Liver (tissue), 9 donors: Measurements from ENCODE around the gene GULP1. TPM values are rescaled to one million over a fixed set of nuclear protein-coding genes. Genes with fewer than 3 reads are reported as not detected.

Experiments
- DNase-seq: peaks from one replicate; pipeline ENCODE4 v3.0.0-alpha.2; 2017; ENCODE audit warnings: low spot score
- H3K27ac ChIP-seq, 2 donors: one replicate each; pipeline ENCODE4 v1.7.0; 2013; ENCODE audit warnings: inconsistent platforms in 2 of 2, low read length in 2 of 2, control low read depth in 1 of 2, low read depth in 1 of 2, mild to moderate bottlenecking in 1 of 2
- H3K27me3 ChIP-seq, 4 donors: one replicate each; pipeline versions ENCODE4 v1.6.1 to v1.7.0; 2013; ENCODE audit warnings: low read length in 3 of 4, inconsistent platforms in 1 of 4, mild to moderate bottlenecking in 1 of 4, moderate library complexity in 1 of 4; ENCODE audit not compliant: control insufficient read depth in 4 of 4, insufficient read depth in 4 of 4
- H3K36me3 ChIP-seq, 4 donors: one replicate each; pipeline versions ENCODE4 v1.6.1 to v1.7.0; 2013; ENCODE audit warnings: low read length in 3 of 4, mild to moderate bottlenecking in 3 of 4, low read depth in 1 of 4, moderate library complexity in 1 of 4; ENCODE audit not compliant: control insufficient read depth in 4 of 4, insufficient read depth in 3 of 4
- H3K4me1 ChIP-seq, 4 donors: one replicate each; pipeline versions ENCODE4 v1.6.1 to v1.7.0; 2013; ENCODE audit warnings: low read length in 3 of 4, mild to moderate bottlenecking in 3 of 4, moderate library complexity in 1 of 4; ENCODE audit not compliant: control insufficient read depth in 4 of 4, insufficient read depth in 4 of 4
- H3K4me3 ChIP-seq, 3 donors: one replicate each; pipeline versions ENCODE4 v1.6.1 to v1.7.0; 2013; ENCODE audit warnings: low read length in 3 of 3, control low read depth in 1 of 3, low read depth in 1 of 3, mild to moderate bottlenecking in 1 of 3
- H3K9ac ChIP-seq, 2 donors: one replicate each; pipeline ENCODE4 v1.7.0; 2013; ENCODE audit warnings: low read length in 2 of 2, mild to moderate bottlenecking in 2 of 2, moderate library complexity in 2 of 2, control low read depth in 1 of 2, low read depth in 1 of 2
- H3K9me3 ChIP-seq, 4 donors: one replicate each; pipeline versions ENCODE4 v1.6.1 to v1.7.0; 2013; ENCODE audit warnings: low read length in 3 of 4; ENCODE audit not compliant: control insufficient read depth in 4 of 4
- EGR1 ChIP-seq, 2 donors: IDR thresholded peaks; 2 replicates each; pipeline ENCODE4 v1.6.1; 2016 to 2018; ENCODE audit warnings: antibody characterized with exemption in 2 of 2, low read depth in 2 of 2
- FOXA1 ChIP-seq: IDR thresholded peaks from 2 replicates; pipeline ENCODE4 v1.6.1; 2016; ENCODE audit warnings: antibody characterized with exemption
- FOXA2 ChIP-seq: IDR thresholded peaks from 2 replicates; pipeline ENCODE4 v1.6.1; 2016; ENCODE audit warnings: antibody characterized with exemption
- GABPA ChIP-seq, 2 donors: IDR thresholded peaks in 1 of 2; conservative IDR thresholded peaks in 1 of 2; 2 replicates each; pipeline ENCODE4 v1.6.1; 2016; ENCODE audit warnings: antibody characterized with exemption in 2 of 2, mild to moderate bottlenecking in 1 of 2, moderate library complexity in 1 of 2
- HNF4A ChIP-seq, 2 donors: conservative IDR thresholded peaks; 2 replicates each; pipeline ENCODE4 v1.6.1; 2016; ENCODE audit warnings: antibody characterized with exemption in 2 of 2, mild to moderate bottlenecking in 2 of 2
- HNF4G ChIP-seq: IDR thresholded peaks from 2 replicates; pipeline ENCODE4 v1.6.1; 2016; ENCODE audit warnings: antibody characterized with exemption
- JUND ChIP-seq, 2 donors: IDR thresholded peaks; 2 replicates each; pipeline ENCODE4 v1.6.1; 2016; ENCODE audit warnings: antibody characterized with exemption in 2 of 2
- NR2F2 ChIP-seq: IDR thresholded peaks from 2 replicates; pipeline ENCODE4 v1.6.1; 2016; ENCODE audit warnings: antibody characterized with exemption
- RAD21 ChIP-seq, 2 donors: IDR thresholded peaks; 2 replicates each; pipeline ENCODE4 v1.6.1; 2016; ENCODE audit warnings: antibody characterized with exemption in 2 of 2, mild to moderate bottlenecking in 2 of 2
- RXRA ChIP-seq, 2 donors: IDR thresholded peaks; 2 replicates each; pipeline ENCODE4 v1.6.1; 2017 to 2018; ENCODE audit warnings: antibody characterized with exemption in 2 of 2, mild to moderate bottlenecking in 1 of 2
- SP1 ChIP-seq: IDR thresholded peaks from 2 replicates; pipeline ENCODE4 v1.6.1; 2018; ENCODE audit warnings: antibody characterized with exemption, mild to moderate bottlenecking
- TAF1 ChIP-seq: conservative IDR thresholded peaks from 2 replicates; pipeline ENCODE4 v1.6.1; 2016; ENCODE audit warnings: antibody characterized with exemption, mild to moderate bottlenecking
- YY1 ChIP-seq: IDR thresholded peaks from 2 replicates; pipeline ENCODE4 v1.6.1; 2016; ENCODE audit warnings: antibody characterized with exemption, mild to moderate bottlenecking
- WGBS: extraction: QIAGEN DNeasy Blood & Tissue Kit; methylation state at CpG from one replicate; pipeline ENCODE4 v1.1.7; 2013; 5-methylcytosine and 5-hydroxymethylcytosine counted together
- polyA plus RNA-seq, 2 donors: library from polyadenylated mRNA; stranded (reverse) in 1 of 2; unstranded in 1 of 2; fragments of 200-250 nt in 1 of 2; fragments of >200 nt in 1 of 2; fragmentation: Nextera tagmentation in 1 of 2; extraction: Ambion mirVana in 1 of 2; gene quantifications; one replicate each; pipeline versions ENCODE4 v1.2.1 to v1.2.3, GENCODE V29; 2013 to 2015
- total RNA-seq, 2 donors: library from RNA; depleted of rRNA; stranded (reverse); fragments of >200 nt; gene quantifications; one replicate each; pipeline ENCODE4 v1.2.3, GENCODE V29; 2014
- TF ChIP-seq, protein P1 (sequence below): IDR thresholded peaks from 2 replicates; pipeline ENCODE4 v1.6.1; 2016; ENCODE audit warnings: antibody characterized with exemption
- TF ChIP-seq, protein P2 (sequence below): IDR thresholded peaks from 2 replicates; pipeline ENCODE4 v1.6.1; 2016; ENCODE audit warnings: antibody characterized with exemption, mild to moderate bottlenecking
- TF ChIP-seq, protein P3 (sequence below): fragments of 150-350 bp; IDR thresholded peaks from 2 replicates; pipeline ENCODE4 v1.5.1; 2017; ENCODE audit warnings: improper control_type of control experiment, low read depth, low read length; ENCODE audit not compliant: missing input control
- TF ChIP-seq, protein P4 (sequence below): IDR thresholded peaks from 2 replicates; pipeline ENCODE4 v1.6.1; 2016; ENCODE audit warnings: antibody characterized with exemption
- TF ChIP-seq, protein P5 (sequence below): IDR thresholded peaks from 2 replicates; pipeline ENCODE4 v1.6.1; 2016; ENCODE audit warnings: antibody characterized with exemption
- donor health status: healthy.
- donor health status: healthy.
- donor health status: healthy.
- donor health status: healthy.
- donor health status: healthy.

The GULP1 gene
- total and polyA plus RNA-seq, 4 donors = 0.53 to 6.9 (median 0.89) TPM

DNA sequence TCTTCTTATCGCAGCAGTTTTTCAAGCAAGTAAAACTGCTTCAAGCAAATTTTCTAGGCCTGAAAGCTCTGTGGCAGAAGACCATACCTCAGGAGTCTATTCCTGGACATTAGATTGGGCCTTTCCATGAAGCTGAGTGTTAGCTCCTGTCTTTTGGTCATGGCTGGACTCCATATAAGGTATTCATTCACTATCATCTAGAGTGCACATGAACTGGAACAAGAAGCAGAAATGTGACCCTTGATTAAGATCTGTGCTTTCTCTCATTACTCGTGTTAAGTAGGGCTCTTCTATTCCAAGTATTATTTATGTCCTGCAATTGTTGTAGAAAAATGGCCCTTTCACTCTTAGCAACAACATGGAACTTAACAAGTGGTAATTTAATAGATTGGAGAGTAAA is 5.9 kb upstream of the GULP1 start (continued):
- TF ChIP-seq, protein P1, sequence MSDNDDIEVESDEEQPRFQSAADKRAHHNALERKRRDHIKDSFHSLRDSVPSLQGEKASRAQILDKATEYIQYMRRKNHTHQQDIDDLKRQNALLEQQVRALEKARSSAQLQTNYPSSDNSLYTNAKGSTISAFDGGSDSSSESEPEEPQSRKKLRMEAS = no peak
- TF ChIP-seq, protein P2, sequence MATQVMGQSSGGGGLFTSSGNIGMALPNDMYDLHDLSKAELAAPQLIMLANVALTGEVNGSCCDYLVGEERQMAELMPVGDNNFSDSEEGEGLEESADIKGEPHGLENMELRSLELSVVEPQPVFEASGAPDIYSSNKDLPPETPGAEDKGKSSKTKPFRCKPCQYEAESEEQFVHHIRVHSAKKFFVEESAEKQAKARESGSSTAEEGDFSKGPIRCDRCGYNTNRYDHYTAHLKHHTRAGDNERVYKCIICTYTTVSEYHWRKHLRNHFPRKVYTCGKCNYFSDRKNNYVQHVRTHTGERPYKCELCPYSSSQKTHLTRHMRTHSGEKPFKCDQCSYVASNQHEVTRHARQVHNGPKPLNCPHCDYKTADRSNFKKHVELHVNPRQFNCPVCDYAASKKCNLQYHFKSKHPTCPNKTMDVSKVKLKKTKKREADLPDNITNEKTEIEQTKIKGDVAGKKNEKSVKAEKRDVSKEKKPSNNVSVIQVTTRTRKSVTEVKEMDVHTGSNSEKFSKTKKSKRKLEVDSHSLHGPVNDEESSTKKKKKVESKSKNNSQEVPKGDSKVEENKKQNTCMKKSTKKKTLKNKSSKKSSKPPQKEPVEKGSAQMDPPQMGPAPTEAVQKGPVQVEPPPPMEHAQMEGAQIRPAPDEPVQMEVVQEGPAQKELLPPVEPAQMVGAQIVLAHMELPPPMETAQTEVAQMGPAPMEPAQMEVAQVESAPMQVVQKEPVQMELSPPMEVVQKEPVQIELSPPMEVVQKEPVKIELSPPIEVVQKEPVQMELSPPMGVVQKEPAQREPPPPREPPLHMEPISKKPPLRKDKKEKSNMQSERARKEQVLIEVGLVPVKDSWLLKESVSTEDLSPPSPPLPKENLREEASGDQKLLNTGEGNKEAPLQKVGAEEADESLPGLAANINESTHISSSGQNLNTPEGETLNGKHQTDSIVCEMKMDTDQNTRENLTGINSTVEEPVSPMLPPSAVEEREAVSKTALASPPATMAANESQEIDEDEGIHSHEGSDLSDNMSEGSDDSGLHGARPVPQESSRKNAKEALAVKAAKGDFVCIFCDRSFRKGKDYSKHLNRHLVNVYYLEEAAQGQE = no peak
- no peak for TF ChIP-seq FOXA2
- TF ChIP-seq RAD21 (IDR thresholded peaks at IDR 0.05) = no peak

DNA sequence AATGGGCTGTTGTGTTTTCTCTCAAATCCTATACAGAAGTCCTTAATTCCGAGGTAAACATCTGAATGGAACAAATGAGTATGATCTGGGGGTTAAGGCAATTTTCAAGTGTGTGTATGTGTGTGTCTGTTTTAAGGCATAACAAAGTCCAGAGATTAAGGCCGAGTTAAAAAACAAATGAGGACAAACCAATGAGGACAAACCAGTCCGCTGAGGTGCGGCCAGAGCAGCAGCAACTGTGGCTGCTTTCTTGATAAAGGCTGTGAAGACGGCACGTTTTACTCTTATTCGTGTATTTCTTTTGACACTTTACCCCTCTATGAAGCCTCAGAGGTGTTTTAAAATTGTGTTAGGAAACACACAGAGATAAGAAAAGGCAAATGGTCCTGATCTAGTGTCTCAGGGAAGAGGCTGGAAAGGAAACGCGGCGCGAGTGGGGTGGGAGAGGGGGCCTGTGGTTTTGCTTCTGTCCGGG is 495 bp upstream of the GULP1 start:
- H3K27me3 ChIP-seq = peaks cover 0 to 5% (median 1%) of the 10 kb centered on the region in 4 donors
- peaks cover 0 to 22% (median 13%) of the 10 kb centered on the region in 4 donors for H3K4me1 ChIP-seq
- peak overlapping the region in 1 of 2 donors; percentile 9 for H3K27ac ChIP-seq
- WGBS = 7% methylated on average over 12 of the region's 12 CpGs
- H3K9ac ChIP-seq = no peak overlapping the region
- H3K4me3 ChIP-seq = peak overlapping the region; percentile 44 to 80 (median 52)
- H3K36me3 ChIP-seq = no peaks in the 10 kb centered on the region
- no peak for DNase-seq
- TF ChIP-seq, protein P3, sequence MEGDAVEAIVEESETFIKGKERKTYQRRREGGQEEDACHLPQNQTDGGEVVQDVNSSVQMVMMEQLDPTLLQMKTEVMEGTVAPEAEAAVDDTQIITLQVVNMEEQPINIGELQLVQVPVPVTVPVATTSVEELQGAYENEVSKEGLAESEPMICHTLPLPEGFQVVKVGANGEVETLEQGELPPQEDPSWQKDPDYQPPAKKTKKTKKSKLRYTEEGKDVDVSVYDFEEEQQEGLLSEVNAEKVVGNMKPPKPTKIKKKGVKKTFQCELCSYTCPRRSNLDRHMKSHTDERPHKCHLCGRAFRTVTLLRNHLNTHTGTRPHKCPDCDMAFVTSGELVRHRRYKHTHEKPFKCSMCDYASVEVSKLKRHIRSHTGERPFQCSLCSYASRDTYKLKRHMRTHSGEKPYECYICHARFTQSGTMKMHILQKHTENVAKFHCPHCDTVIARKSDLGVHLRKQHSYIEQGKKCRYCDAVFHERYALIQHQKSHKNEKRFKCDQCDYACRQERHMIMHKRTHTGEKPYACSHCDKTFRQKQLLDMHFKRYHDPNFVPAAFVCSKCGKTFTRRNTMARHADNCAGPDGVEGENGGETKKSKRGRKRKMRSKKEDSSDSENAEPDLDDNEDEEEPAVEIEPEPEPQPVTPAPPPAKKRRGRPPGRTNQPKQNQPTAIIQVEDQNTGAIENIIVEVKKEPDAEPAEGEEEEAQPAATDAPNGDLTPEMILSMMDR = no peak
- TF ChIP-seq FOXA2 = no peak
- TF ChIP-seq RXRA (IDR thresholded peaks at IDR 0.05) = no peak
- TF ChIP-seq, protein P1 = no peak
- no peak for TF ChIP-seq NR2F2
- TF ChIP-seq EGR1 (IDR thresholded peaks at IDR 0.05; ENCODE audit: low read depth in 2 of 2) = no peak
- TF ChIP-seq RAD21 (IDR thresholded peaks at IDR 0.05) = no peak
- TF ChIP-seq, protein P4, sequence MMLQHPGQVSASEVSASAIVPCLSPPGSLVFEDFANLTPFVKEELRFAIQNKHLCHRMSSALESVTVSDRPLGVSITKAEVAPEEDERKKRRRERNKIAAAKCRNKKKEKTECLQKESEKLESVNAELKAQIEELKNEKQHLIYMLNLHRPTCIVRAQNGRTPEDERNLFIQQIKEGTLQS = no peak
- TF ChIP-seq FOXA1 = no peak
- TF ChIP-seq HNF4A (conservative IDR thresholded peaks at IDR 0.05) = no peak
- TF ChIP-seq, protein P5, sequence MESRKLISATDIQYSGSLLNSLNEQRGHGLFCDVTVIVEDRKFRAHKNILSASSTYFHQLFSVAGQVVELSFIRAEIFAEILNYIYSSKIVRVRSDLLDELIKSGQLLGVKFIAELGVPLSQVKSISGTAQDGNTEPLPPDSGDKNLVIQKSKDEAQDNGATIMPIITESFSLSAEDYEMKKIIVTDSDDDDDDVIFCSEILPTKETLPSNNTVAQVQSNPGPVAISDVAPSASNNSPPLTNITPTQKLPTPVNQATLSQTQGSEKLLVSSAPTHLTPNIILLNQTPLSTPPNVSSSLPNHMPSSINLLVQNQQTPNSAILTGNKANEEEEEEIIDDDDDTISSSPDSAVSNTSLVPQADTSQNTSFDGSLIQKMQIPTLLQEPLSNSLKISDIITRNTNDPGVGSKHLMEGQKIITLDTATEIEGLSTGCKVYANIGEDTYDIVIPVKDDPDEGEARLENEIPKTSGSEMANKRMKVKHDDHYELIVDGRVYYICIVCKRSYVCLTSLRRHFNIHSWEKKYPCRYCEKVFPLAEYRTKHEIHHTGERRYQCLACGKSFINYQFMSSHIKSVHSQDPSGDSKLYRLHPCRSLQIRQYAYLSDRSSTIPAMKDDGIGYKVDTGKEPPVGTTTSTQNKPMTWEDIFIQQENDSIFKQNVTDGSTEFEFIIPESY = no peak
- TF ChIP-seq, protein P2 = no peak
- no peak for TF ChIP-seq TAF1
- TF ChIP-seq SP1 = no peak
- no peak for TF ChIP-seq YY1
- no peak for TF ChIP-seq GABPA (IDR thresholded peaks at IDR 0.05 in 1 of 2, conservative IDR thresholded peaks at IDR 0.05 in 1 of 2)
- TF ChIP-seq HNF4G = no peak
- no peak for TF ChIP-seq JUND (IDR thresholded peaks at IDR 0.05)
- peaks cover 0 to 3% (median 0%) of the 10 kb centered on the region in 4 donors for H3K9me3 ChIP-seq
